Osteocyte (in vitro differentiated cells): Measurements from ENCODE around the gene HOATZ. TPM values are rescaled to one million over a fixed set of nuclear protein-coding genes. Genes with fewer than 3 reads are reported as not detected.

Experiments used
- DNase-seq: peaks from one replicate; pipeline ENCODE4 v3.0.0; 2021; ENCODE audit warnings: mixed read lengths; ENCODE audit not compliant: unreplicated experiment; ENCODE audit errors: extremely low spot score
- H3K27ac Mint-ChIP-seq: one replicate; pipeline ENCODE4 v1.8.0; 2021; ENCODE audit warnings: mild to moderate bottlenecking, mixed read lengths; ENCODE audit not compliant: unreplicated experiment
- H3K27me3 Mint-ChIP-seq: one replicate; pipeline ENCODE4 v1.8.0; 2021; ENCODE audit warnings: mixed read lengths; ENCODE audit not compliant: unreplicated experiment
- H3K36me3 Mint-ChIP-seq: one replicate; pipeline ENCODE4 v1.8.0; 2021; ENCODE audit warnings: mixed read lengths; ENCODE audit not compliant: unreplicated experiment
- H3K4me1 Mint-ChIP-seq: one replicate; pipeline ENCODE4 v1.8.0; 2021; ENCODE audit warnings: mixed read lengths; ENCODE audit not compliant: unreplicated experiment
- H3K4me3 Mint-ChIP-seq: one replicate; pipeline ENCODE4 v1.8.0; 2021; ENCODE audit warnings: mild to moderate bottlenecking, moderate library complexity, mixed read lengths; ENCODE audit not compliant: unreplicated experiment
- H3K9me3 Mint-ChIP-seq: one replicate; pipeline ENCODE4 v1.8.0; 2021; ENCODE audit warnings: mixed read lengths; ENCODE audit not compliant: unreplicated experiment
- CTCF ChIP-seq: fragments of 200-600 bp; sonication (generic); IDR thresholded peaks from 2 replicates; pipeline ENCODE4 v1.5.0; 2021; ENCODE audit warnings: antibody characterized with exemption, mild to moderate bottlenecking, moderate library complexity
- total RNA-seq: library from RNA; stranded (reverse); gene quantifications from 2 replicates; pipeline ENCODE4 v1.2.1, GENCODE V29; 2021

HOATZ gene
- total RNA-seq, 1 donor from 2014 or later, result not detected

- H3K27ac Mint-ChIP-seq, result no peak overlapping the region
- no peak for DNase-seq
- H3K4me3 Mint-ChIP-seq, result no peak overlapping the region
- no peaks in the 10 kb centered on the region for H3K4me1 Mint-ChIP-seq
- no peaks in the 10 kb centered on the region for H3K36me3 Mint-ChIP-seq
- TF ChIP-seq CTCF, result no peak
- peaks cover 5% of the 10 kb centered on the region for H3K9me3 Mint-ChIP-seq
- peaks cover 76% of the 10 kb centered on the region for H3K27me3 Mint-ChIP-seq
These were observed 12.0 kb upstream of the HOATZ start for GRCh38 chr11:111502611-111503010.

- Mint-ChIP-seq H3K27me3 (peaks cover 57% of the 10 kb centered on the region), H3K27ac (no peak overlapping the region), H3K4me3 (no peak overlapping the region), H3K9me3 (peaks cover 10% of the 10 kb centered on the region), H3K36me3 (no peaks in the 10 kb centered on the region), H3K4me1 (peaks cover 10% of the 10 kb centered on the region)
- no peak for TF ChIP-seq CTCF
- DNase-seq, result no peak
These were observed 4.3 kb upstream of the HOATZ start for GRCh38 chr11:111510311-111510710.

GRCh38 chr11:111512296-111513239 lies 2.0 kb upstream of the HOATZ start, which contains the start of gene BTG4:
TSS of gene BTG4 (minus strand) at chr11:111512386. CDS start at chr11:111498776, 13,610 bp downstream.
- Mint-ChIP-seq H3K36me3 (no peaks in the 10 kb centered on the region), H3K4me1 (peaks cover 10% of the 10 kb centered on the region), H3K4me3 (peak within 1 kb of the TSS; percentile 76), H3K9me3 (peaks cover 7% of the 10 kb centered on the region), H3K27ac (no peak within 1 kb of the TSS), H3K27me3 (peaks cover 43% of the 10 kb centered on the region)
- DNase-seq, result no peak
- peak; percentile 33 for TF ChIP-seq CTCF

GRCh38 chr11:111513240-111513605 lies 1.4 kb upstream of the HOATZ start:
- Mint-ChIP-seq H3K4me1 (peaks cover 10% of the 10 kb centered on the region), H3K4me3 (peak overlapping the region; percentile 60), H3K9me3 (peaks cover under 1% of the 10 kb centered on the region), H3K27me3 (peaks cover 37% of the 10 kb centered on the region), H3K36me3 (no peaks in the 10 kb centered on the region), H3K27ac (no peak overlapping the region)
- TF ChIP-seq CTCF, result no peak
- no peak for DNase-seq

GRCh38 chr11:111515591-111515990 lies 1.0 kb downstream of the HOATZ start:
- DNase-seq, result no peak
- Mint-ChIP-seq H3K36me3 (no peaks in the 10 kb centered on the region), H3K27ac (no peak overlapping the region), H3K4me3 (no peak overlapping the region), H3K27me3 (peaks cover 23% of the 10 kb centered on the region), H3K9me3 (no peaks in the 10 kb centered on the region), H3K4me1 (peaks cover 10% of the 10 kb centered on the region)
- no peak for TF ChIP-seq CTCF
